Right lobe of liver (tissue), 4 donors: ENCODE data around the gene BTG2.

Experiments used
- POLR2A ChIP-seq: fragments of 450-650 bp; IDR thresholded peaks from one replicate; pipeline ENCODE4 v1.6.1; 2017; ENCODE audit warnings: antibody characterized with exemption, mild to moderate bottlenecking
- TF ChIP-seq, protein P1 (sequence below), 4 donors: fragments of 200-600 bp in 3 of 4; fragments of 450-650 bp in 1 of 4; IDR thresholded peaks; one replicate each; pipeline versions ENCODE4 v1.5.1 to v1.8.0; 2016 to 2022; ENCODE audit warnings: antibody characterized with exemption in 4 of 4, mild to moderate bottlenecking in 2 of 4
- donor health status: DM: no; HTN: no; CAD: no.
- donor health status: DM: no; HTN: no; CAD: no.
- donor health status: DM: no; HTN: yes; CAD: no.

DNA sequence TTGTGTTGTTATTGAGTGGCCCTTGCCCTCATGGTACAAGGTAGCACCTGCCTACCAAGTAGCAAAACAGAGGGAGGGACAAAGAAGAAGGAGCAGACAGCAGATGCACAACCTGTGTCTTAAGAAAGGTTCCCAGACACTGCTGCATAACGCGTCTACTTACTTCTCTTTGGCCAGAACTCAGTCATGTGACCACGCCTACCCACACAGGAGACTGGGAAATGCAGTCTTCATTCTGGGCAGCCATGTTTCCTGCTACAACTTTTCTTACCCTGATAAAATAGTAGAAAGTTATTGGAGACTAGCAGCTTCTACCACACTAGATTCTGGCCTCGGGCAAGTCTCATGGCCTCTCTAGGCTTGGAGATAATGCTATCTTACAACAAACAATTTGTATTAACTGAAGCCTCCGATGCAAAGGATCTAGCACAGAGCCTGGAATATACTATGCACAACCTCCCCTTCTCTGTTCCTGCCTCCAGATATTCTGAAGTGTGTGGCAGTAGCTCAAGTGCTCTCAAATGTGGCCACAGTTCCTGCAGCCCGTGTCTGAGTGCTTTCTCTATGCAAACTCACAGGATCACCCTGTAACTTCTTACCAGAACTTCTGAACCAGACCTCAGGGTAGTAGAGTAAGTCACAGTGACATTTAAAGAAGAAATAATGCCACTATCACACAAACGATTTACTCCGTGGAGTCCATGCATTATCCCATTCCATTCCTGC is 34.1 kb upstream of the BTG2 start:
- TF ChIP-seq, protein P1, sequence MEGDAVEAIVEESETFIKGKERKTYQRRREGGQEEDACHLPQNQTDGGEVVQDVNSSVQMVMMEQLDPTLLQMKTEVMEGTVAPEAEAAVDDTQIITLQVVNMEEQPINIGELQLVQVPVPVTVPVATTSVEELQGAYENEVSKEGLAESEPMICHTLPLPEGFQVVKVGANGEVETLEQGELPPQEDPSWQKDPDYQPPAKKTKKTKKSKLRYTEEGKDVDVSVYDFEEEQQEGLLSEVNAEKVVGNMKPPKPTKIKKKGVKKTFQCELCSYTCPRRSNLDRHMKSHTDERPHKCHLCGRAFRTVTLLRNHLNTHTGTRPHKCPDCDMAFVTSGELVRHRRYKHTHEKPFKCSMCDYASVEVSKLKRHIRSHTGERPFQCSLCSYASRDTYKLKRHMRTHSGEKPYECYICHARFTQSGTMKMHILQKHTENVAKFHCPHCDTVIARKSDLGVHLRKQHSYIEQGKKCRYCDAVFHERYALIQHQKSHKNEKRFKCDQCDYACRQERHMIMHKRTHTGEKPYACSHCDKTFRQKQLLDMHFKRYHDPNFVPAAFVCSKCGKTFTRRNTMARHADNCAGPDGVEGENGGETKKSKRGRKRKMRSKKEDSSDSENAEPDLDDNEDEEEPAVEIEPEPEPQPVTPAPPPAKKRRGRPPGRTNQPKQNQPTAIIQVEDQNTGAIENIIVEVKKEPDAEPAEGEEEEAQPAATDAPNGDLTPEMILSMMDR (IDR thresholded peaks at IDR 0.05) = no peak
- no peak for TF ChIP-seq POLR2A
